GM12878 (cell line): ENCODE data around the gene PRSS37. TPM values are rescaled to one million over a fixed set of nuclear protein-coding genes. Genes with fewer than 3 reads are reported as not detected.

Experiments
- ATAC-seq: fragments of 200-7000 bp; cut with Tn5 transposase; 3 replicates; pipeline ENCODE4 v1.9.1; 2020; ENCODE audit warnings: mild to moderate bottlenecking, moderate library complexity
- BruUV-seq: library from RNA; stranded (reverse); fragments of 400-500 nt; replicated peaks from 2 replicates; lab custom pipeline; 2021; lab: Mats Ljungman, UMichigan
- CTCF ChIA-PET: fragments of 300-600 bp; sonication (Branson Sonifier 250); formaldehyde crosslinking; extraction: SDS; loops from one replicate; lab custom pipeline; 2021; ENCODE audit warnings: inconsistent platforms; lab: Yijun Ruan, JAX
- POLR2A ChIA-PET: fragments of 350-600 bp; formaldehyde crosslinking; extraction: SDS; loops from one replicate; lab custom pipeline; 2021; ENCODE audit warnings: inconsistent platforms; lab: Charles Lee
- RAD21 ChIA-PET: fragments of 300-600 bp; sonication (Branson Sonifier 250); formaldehyde crosslinking; loops from one replicate; lab custom pipeline; 2023; ENCODE audit warnings: antibody characterized with exemption; ENCODE audit not compliant: unreplicated experiment; lab: Charles Lee
- SMC1A ChIA-PET: fragments of 300-600 bp; sonication (Branson Sonifier 250); formaldehyde crosslinking; loops from one replicate; lab custom pipeline; 2023; ENCODE audit not compliant: unreplicated experiment, uncharacterized antibody; lab: Charles Lee
- DNase-seq: peaks from one replicate; pipeline ENCODE4 v3.0.0-alpha.2; 2011; ENCODE audit warnings: low read depth, low spot score
- FAIRE-seq: peaks from 3 replicates; lab custom pipeline; 2011; peaks lifted over from hg19 to GRCh38; lab: Jason Lieb, UNC
- H2AFZ ChIP-seq: 2 replicates; pipeline ENCODE4 v1.6.0; 2011; ENCODE audit warnings: low read depth, low read length, control low read depth; ENCODE audit not compliant: control insufficient read depth
- H3K27ac ChIP-seq: 2 replicates; pipeline ENCODE4 v1.5.1; 2011; ENCODE audit warnings: control low read depth; ENCODE audit not compliant: control insufficient read depth, insufficient read depth
- H3K27me3 ChIP-seq, 2 experiments: replicated peaks in 1 of 2; 2 replicates each; pipeline versions ENCODE4 v1.6.0 to v1.6.1; 2011; ENCODE audit warnings: low read length in 1 of 2; ENCODE audit not compliant: control insufficient read depth in 2 of 2, insufficient read depth in 2 of 2
- H3K36me3 ChIP-seq, 2 experiments: 2 replicates each; pipeline ENCODE4 v1.5.1; 2011; ENCODE audit warnings: low read length in 1 of 2; ENCODE audit not compliant: control insufficient read depth in 2 of 2, insufficient read depth in 2 of 2
- H3K4me1 ChIP-seq: 2 replicates; pipeline ENCODE4 v1.6.1; 2011; ENCODE audit warnings: mild to moderate bottlenecking, low read length, moderate library complexity, mixed read lengths; ENCODE audit not compliant: control insufficient read depth, insufficient read depth
- H3K4me2 ChIP-seq: 2 replicates; pipeline ENCODE4 v1.6.0; 2011; ENCODE audit warnings: control low read depth; ENCODE audit not compliant: control insufficient read depth, insufficient read depth
- H3K4me3 ChIP-seq: fragments of 200-600 bp; sonication (generic); 2 replicates; pipeline ENCODE4 v1.5.1; 2016
- H3K79me2 ChIP-seq: 2 replicates; pipeline ENCODE4 v1.6.0; 2011; ENCODE audit warnings: low read length; ENCODE audit not compliant: control insufficient read depth, insufficient read depth
- H3K9ac ChIP-seq: 2 replicates; pipeline ENCODE4 v1.8.0; 2011; ENCODE audit warnings: low read length, control low read depth, mixed read lengths; ENCODE audit not compliant: control insufficient read depth, insufficient read depth
- H3K9me3 ChIP-seq: replicated peaks from 3 replicates; pipeline ENCODE4 v1.5.1; 2011; ENCODE audit warnings: mild to moderate bottlenecking, low read length; ENCODE audit not compliant: control insufficient read depth, insufficient read depth
- H4K20me1 ChIP-seq: 2 replicates; pipeline ENCODE4 v1.6.0; 2011; ENCODE audit not compliant: control insufficient read depth, insufficient read depth
- CEBPZ ChIP-seq: fragments of 150-350 bp; IDR thresholded peaks from 2 replicates; pipeline ENCODE4 v1.6.1; 2016; ENCODE audit warnings: low read depth, low read length
- ESRRA ChIP-seq: IDR thresholded peaks from 2 replicates; pipeline ENCODE4 v1.6.1; 2012; ENCODE audit warnings: mild to moderate bottlenecking, low read length, improper control_type of control experiment
- ETV6 ChIP-seq, 2 experiments: fragments of 450-650 bp in 1 of 2; IDR thresholded peaks in 1 of 2; conservative IDR thresholded peaks in 1 of 2; 2 replicates each; pipeline ENCODE4 v1.6.1; 2014; ENCODE audit warnings: antibody characterized with exemption in 1 of 2, borderline replicate concordance in 1 of 2, low read depth in 1 of 2, mild to moderate bottlenecking in 1 of 2, moderate library complexity in 1 of 2
- KLF5 ChIP-seq: fragments of 450-650 bp; IDR thresholded peaks from 2 replicates; pipeline ENCODE4 v1.6.1; 2014; ENCODE audit warnings: mild to moderate bottlenecking; ENCODE audit not compliant: partially characterized antibody
- NR2C1 ChIP-seq: fragments of 450-650 bp; IDR thresholded peaks from 2 replicates; pipeline ENCODE4 v1.6.1; 2017; ENCODE audit warnings: antibody characterized with exemption, mild to moderate bottlenecking, moderate library complexity
- NRF1 ChIP-seq: conservative IDR thresholded peaks from 2 replicates; pipeline ENCODE4 v1.6.1; 2011; ENCODE audit warnings: mild to moderate bottlenecking, low read depth, low read length, improper control_type of control experiment
- PBX3 ChIP-seq: IDR thresholded peaks from 2 replicates; pipeline ENCODE4 v1.6.1; 2011; ENCODE audit warnings: mild to moderate bottlenecking, low read depth, low read length, moderate library complexity; ENCODE audit not compliant: insufficient replicate concordance
- RCOR1 ChIP-seq: conservative IDR thresholded peaks from 2 replicates; pipeline ENCODE4 v1.6.1; 2012; ENCODE audit warnings: low read depth, low read length, improper control_type of control experiment
- RELB ChIP-seq: fragments of 450-650 bp; IDR thresholded peaks from 2 replicates; pipeline ENCODE4 v1.6.1; 2017; ENCODE audit warnings: low read depth, mild to moderate bottlenecking, moderate library complexity
- TAF1 ChIP-seq: IDR thresholded peaks from 2 replicates; pipeline ENCODE4 v1.6.1; 2011; ENCODE audit warnings: mild to moderate bottlenecking, low read depth, low read length, borderline replicate concordance
- ZNF24 ChIP-seq: fragments of 450-650 bp; IDR thresholded peaks from 2 replicates; pipeline ENCODE4 v1.6.1; 2017; ENCODE audit warnings: antibody characterized with exemption, mild to moderate bottlenecking
- WGBS: methylation state at CpG from one replicate; pipeline ENCODE4 v1.1.6; 2016; ENCODE audit warnings: low lambda C conversion rate; ENCODE audit not compliant: insufficient replicate concordance, insufficient coverage; ENCODE audit errors: missing lambda C conversion rate; 5-methylcytosine and 5-hydroxymethylcytosine counted together
- in situ Hi-C: fragments of 300-500 bp; cut with MboI; formaldehyde crosslinking; loops from 9 replicates; pipeline ENCODE4 v1.14.3; 2018; ENCODE audit warnings: mixed read lengths
- intact Hi-C: fragments of 100-400 bp; cut with micrococcal nuclease; formaldehyde crosslinking; loops from one replicate; pipeline ENCODE4 v1.14.2; 2022; ENCODE audit not compliant: unreplicated experiment
- polyA plus RNA-seq, 11 experiments: library from polyadenylated mRNA; depleted of rRNA in 4 of 11; unstranded in 6 of 11; stranded (reverse) in 5 of 11; fragments of >200 nt; fragmentation: Nextera tagmentation in 4 of 11; fragmentation: Illumina TruSeq in 1 of 11; extraction: Ambion mirVana in 4 of 11; extraction: Trizol in 1 of 11; gene quantifications; 1 replicate in 1 of 11; 2 replicates in 10 of 11; pipeline versions ENCODE4 v1.2.1 to v1.2.3, GENCODE V29; 2011 to 2016; ENCODE audit warnings: inconsistent platforms in 2 of 11, missing spikeins in 2 of 11, low read depth in 1 of 11
- total RNA-seq, 4 experiments: library from RNA; depleted of rRNA in 3 of 4; stranded (reverse); fragments of >200 nt in 3 of 4; fragmentation: Illumina TruSeq in 1 of 4; extraction: Trizol in 1 of 4; gene quantifications; 2 replicates each; pipeline versions ENCODE4 v1.2.1 to v1.2.3, GENCODE V29; 2013 to 2021
- TF ChIP-seq, protein P1 (sequence below): fragments of 450-650 bp; formaldehyde crosslinking; IDR thresholded peaks from 2 replicates; pipeline ENCODE4 v1.5.0; 2022; ENCODE audit warnings: mild to moderate bottlenecking, missing genetic modification characterization

The PRSS37 gene
- total and polyA plus RNA-seq, 10 of the 15 experiments (the other 5 are each of a cell fraction or from before 2014, with no cell fraction given), result not detected

GRCh38 chr7:141884539-141885225 lies 43.4 kb upstream of the PRSS37 start:
- ATAC-seq, result peak; percentile 94
- in situ Hi-C loops, result no loop called here
- no peaks in the 10 kb centered on the region for H3K9me3 ChIP-seq
- peak; percentile 31 for DNase-seq
- 0 out of 2 replicates have a peak overlapping the region, but pooled peaks have one; percentile 3 for H3K4me2 ChIP-seq
- H3K4me1 ChIP-seq, result no peaks in the 10 kb centered on the region
- SMC1A ChIA-PET, result interaction anchor here (1.2 kb wide), 1 partner anchor 10 kb away, joined by 4 read pairs; no protein-coding TSS in a partner anchor
- no peaks in the 10 kb centered on the region for H4K20me1 ChIP-seq
- peak; percentile 79 for FAIRE-seq
- 0% methylated on average over 5 of the region's 5 CpGs for WGBS
- no peaks in the 10 kb centered on the region for H3K79me2 ChIP-seq
- H3K27me3 ChIP-seq, result no peaks in the 10 kb centered on the region; a peak in 1 of 4 replicates
- POLR2A ChIA-PET, result no interaction called here
- no peak overlapping the region for H3K9ac ChIP-seq
- H3K4me3 ChIP-seq, result no peak overlapping the region
- intact Hi-C loops, result no loop called here
- RAD21 ChIA-PET, result no interaction called here
- no peak overlapping the region; the same call in 1 of the 2 replicates for H2AFZ ChIP-seq
- BruUV-seq, result no TSS peak
- H3K36me3 ChIP-seq, result no peaks in the 10 kb centered on the region
- CTCF ChIA-PET, result no interaction called here
- no peak overlapping the region for H3K27ac ChIP-seq
- TF ChIP-seq, protein P1, sequence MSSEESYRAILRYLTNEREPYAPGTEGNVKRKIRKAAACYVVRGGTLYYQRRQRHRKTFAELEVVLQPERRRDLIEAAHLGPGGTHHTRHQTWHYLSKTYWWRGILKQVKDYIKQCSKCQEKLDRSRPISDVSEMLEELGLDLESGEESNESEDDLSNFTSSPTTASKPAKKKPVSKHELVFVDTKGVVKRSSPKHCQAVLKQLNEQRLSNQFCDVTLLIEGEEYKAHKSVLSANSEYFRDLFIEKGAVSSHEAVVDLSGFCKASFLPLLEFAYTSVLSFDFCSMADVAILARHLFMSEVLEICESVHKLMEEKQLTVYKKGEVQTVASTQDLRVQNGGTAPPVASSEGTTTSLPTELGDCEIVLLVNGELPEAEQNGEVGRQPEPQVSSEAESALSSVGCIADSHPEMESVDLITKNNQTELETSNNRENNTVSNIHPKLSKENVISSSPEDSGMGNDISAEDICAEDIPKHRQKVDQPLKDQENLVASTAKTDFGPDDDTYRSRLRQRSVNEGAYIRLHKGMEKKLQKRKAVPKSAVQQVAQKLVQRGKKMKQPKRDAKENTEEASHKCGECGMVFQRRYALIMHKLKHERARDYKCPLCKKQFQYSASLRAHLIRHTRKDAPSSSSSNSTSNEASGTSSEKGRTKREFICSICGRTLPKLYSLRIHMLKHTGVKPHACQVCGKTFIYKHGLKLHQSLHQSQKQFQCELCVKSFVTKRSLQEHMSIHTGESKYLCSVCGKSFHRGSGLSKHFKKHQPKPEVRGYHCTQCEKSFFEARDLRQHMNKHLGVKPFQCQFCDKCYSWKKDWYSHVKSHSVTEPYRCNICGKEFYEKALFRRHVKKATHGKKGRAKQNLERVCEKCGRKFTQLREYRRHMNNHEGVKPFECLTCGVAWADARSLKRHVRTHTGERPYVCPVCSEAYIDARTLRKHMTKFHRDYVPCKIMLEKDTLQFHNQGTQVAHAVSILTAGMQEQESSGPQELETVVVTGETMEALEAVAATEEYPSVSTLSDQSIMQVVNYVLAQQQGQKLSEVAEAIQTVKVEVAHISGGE, result no peak
- TF ChIP-seq NRF1 (no peak), PBX3 (no peak), ESRRA (no peak), CEBPZ (no peak), RELB (no peak), RCOR1 (no peak), TAF1 (no peak), NR2C1 (no peak), ETV6 (conservative IDR thresholded peaks at IDR 0.05 in 1 of 2, IDR thresholded peaks at IDR 0.05 in 1 of 2; ENCODE audit: borderline replicate concordance in 1 of 2, low read depth in 1 of 2) (peak in 1 of 2 experiments; percentile 92; a peak in 2 of 4 replicates), KLF5 (no peak), ZNF24 (no peak)
